Inflammatory macrophage (primary cell): ENCODE measurements around the gene CHN1.

ENCODE experiments used
- DNase-seq, 2 donors: peaks; one replicate each; pipeline ENCODE4 v3.0.0-alpha.2; 2020 to 2022

The CHN1 gene

GRCh38 chr2:174970092-174970491 lies 35.1 kb downstream of the CHN1 start:
- DNase-seq, result no peak

- DNase-seq, result peak; percentile 14 to 25
Observed at GRCh38 chr2:174969091-174969734, 36.0 kb downstream of the CHN1 start.

GRCh38 chr2:174967691-174968260 lies 37.4 kb downstream of the CHN1 start:
- no peak for DNase-seq

- no peak for DNase-seq
Observed at GRCh38 chr2:174967086-174967485, 38.1 kb downstream of the CHN1 start.

- no peak for DNase-seq
Observed at GRCh38 chr2:174965992-174966744, 39.0 kb downstream of the CHN1 start.

GRCh38 chr2:174965551-174965950 lies 39.6 kb downstream of the CHN1 start:
- DNase-seq, result no peak

- DNase-seq, result no peak
Observed at GRCh38 chr2:174964404-174964803, 40.8 kb downstream of the CHN1 start.

- no peak for DNase-seq
Observed at GRCh38 chr2:174963437-174964400, 41.5 kb downstream of the CHN1 start.

- no peak for DNase-seq
Observed at GRCh38 chr2:174959787-174960186, 45.4 kb downstream of the CHN1 start.

- no peak for DNase-seq
Observed at GRCh38 chr2:174957050-174957449, 48.1 kb downstream of the CHN1 start.

GRCh38 chr2:174952607-174953006 lies 52.6 kb downstream of the CHN1 start:
- no peak for DNase-seq

GRCh38 chr2:174951745-174952144 lies 53.4 kb downstream of the CHN1 start:
- DNase-seq, result no peak

GRCh38 chr2:174949988-174950687 lies 55.0 kb downstream of the CHN1 start:
- DNase-seq, result no peak

GRCh38 chr2:174945601-174946260 lies 59.5 kb downstream of the CHN1 start:
- no peak for DNase-seq

GRCh38 chr2:174939046-174939445 lies 66.1 kb downstream of the CHN1 start:
- no peak for DNase-seq

- no peak for DNase-seq
Observed at GRCh38 chr2:174931724-174932123, 73.5 kb downstream of the CHN1 start.

GRCh38 chr2:174929786-174930185 lies 75.4 kb downstream of the CHN1 start:
- no peak for DNase-seq

GRCh38 chr2:174925046-174925784 lies 80.0 kb downstream of the CHN1 start:
- no peak for DNase-seq

- no peak for DNase-seq
Observed at GRCh38 chr2:174924061-174924693, 81.0 kb downstream of the CHN1 start.

GRCh38 chr2:174919947-174920595 lies 85.1 kb downstream of the CHN1 start:
- DNase-seq, result no peak
